ENCODE results near the gene OOSP4B. TPM values are rescaled to one million over a fixed set of nuclear protein-coding genes. Genes with fewer than 3 reads are reported as not detected.
"Not testable (repeated sequence)": the region's sequence is repeated elsewhere in the genome, so short reads cannot be mapped to it uniquely, and the experiment has no call there.

Gene OOSP4B
- total and polyA plus RNA-seq, 2 experiments from 2014 or later = not detected

DNA sequence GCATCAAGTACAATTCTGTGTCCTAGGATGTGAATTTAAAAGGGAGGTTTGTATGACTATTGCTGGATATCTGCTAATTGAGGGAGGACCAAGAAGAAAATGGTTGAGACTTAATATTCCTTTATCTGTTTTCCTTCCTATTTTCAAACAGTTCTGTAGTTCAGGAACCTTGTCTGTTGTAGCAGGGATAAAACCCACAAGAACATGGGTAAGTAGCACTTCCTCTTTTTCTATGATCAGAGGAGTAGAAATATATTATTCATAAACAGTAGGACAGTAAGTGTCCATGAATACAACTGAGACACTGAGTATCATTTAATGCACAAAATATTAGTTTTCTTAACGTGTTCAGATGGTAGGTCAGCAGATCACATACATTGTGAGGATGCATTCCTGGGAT is 47.1 kb downstream of the OOSP4B start:
- no peaks in the 10 kb centered on the region for H3K27me3 ChIP-seq
- H3K4me3 ChIP-seq = no peak overlapping the region
- no peaks in the 10 kb centered on the region for H3K79me2 ChIP-seq
- H2AFZ ChIP-seq = no peak overlapping the region
- no peak overlapping the region for H3K4me2 ChIP-seq
- H4K20me1 ChIP-seq (ENCODE audit: insufficient read depth, poor library complexity, severe bottlenecking) = no peaks in the 10 kb centered on the region
- H3K9me3 ChIP-seq (ENCODE audit: low read depth) = no peaks in the 10 kb centered on the region
- TF ChIP-seq EZH2phosphoT487 (IDR thresholded peaks at IDR 0.05; ENCODE audit: low read depth, severe bottlenecking, unreplicated experiment) = no peak
- TF ChIP-seq, protein P1, sequence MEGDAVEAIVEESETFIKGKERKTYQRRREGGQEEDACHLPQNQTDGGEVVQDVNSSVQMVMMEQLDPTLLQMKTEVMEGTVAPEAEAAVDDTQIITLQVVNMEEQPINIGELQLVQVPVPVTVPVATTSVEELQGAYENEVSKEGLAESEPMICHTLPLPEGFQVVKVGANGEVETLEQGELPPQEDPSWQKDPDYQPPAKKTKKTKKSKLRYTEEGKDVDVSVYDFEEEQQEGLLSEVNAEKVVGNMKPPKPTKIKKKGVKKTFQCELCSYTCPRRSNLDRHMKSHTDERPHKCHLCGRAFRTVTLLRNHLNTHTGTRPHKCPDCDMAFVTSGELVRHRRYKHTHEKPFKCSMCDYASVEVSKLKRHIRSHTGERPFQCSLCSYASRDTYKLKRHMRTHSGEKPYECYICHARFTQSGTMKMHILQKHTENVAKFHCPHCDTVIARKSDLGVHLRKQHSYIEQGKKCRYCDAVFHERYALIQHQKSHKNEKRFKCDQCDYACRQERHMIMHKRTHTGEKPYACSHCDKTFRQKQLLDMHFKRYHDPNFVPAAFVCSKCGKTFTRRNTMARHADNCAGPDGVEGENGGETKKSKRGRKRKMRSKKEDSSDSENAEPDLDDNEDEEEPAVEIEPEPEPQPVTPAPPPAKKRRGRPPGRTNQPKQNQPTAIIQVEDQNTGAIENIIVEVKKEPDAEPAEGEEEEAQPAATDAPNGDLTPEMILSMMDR (IDR thresholded peaks at IDR 0.05; ENCODE audit: poor library complexity) = no peak
- no peak for TF ChIP-seq EZH2 (IDR thresholded peaks at IDR 0.05; ENCODE audit: borderline replicate concordance)
- no peak overlapping the region for H3K27ac ChIP-seq
- no peaks in the 10 kb centered on the region for H3K4me1 ChIP-seq (ENCODE audit: insufficient read depth)
- no peaks in the 10 kb centered on the region for H3K9me2 ChIP-seq (replicated peaks; ENCODE audit: insufficient read depth)
- no peaks in the 10 kb centered on the region for H3K36me3 ChIP-seq (replicated peaks; ENCODE audit: insufficient read depth, low read depth)
- WGBS (ENCODE audit: low lambda C conversion rate, missing lambda C conversion rate) = 50% methylated on average over 1 of the region's 1 CpG
- no peak for DNase-seq (ENCODE audit: low spot score)

DNA sequence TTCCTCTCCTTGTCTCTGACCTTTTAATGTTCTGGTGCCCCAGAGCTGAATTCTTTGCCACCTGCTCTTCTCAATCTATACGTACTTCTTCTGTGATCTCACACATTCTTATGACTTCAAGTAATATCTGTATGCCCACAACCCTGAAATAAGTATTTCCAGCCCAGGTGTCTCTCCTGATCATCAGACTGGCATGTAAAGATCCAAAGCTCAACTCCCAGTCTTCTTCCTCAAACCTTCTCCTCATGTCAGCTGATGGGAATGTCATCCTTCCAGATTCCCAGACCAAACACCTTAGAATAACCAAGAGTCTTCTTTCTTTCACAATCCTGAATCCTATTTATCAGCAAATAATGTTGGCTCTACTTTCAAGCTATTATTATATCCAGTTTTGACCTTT is 48.8 kb downstream of the OOSP4B start:
- Histone ChIP-seq H3K4me3 (no peak overlapping the region), H3K27ac (no peak overlapping the region), H3K9me3 (ENCODE audit: low read depth) (no peaks in the 10 kb centered on the region), H2AFZ (no peak overlapping the region), H3K4me1 (ENCODE audit: insufficient read depth) (no peaks in the 10 kb centered on the region), H3K4me2 (no peak overlapping the region), H4K20me1 (ENCODE audit: insufficient read depth, poor library complexity, severe bottlenecking) (no peaks in the 10 kb centered on the region), H3K27me3 (no peaks in the 10 kb centered on the region), H3K79me2 (no peaks in the 10 kb centered on the region), H3K36me3 (replicated peaks; ENCODE audit: insufficient read depth, low read depth) (no peaks in the 10 kb centered on the region), H3K9me2 (replicated peaks; ENCODE audit: insufficient read depth) (no peaks in the 10 kb centered on the region)
- 95% methylated on average over 1 of the region's 1 CpG for WGBS (ENCODE audit: low lambda C conversion rate, missing lambda C conversion rate)
- TF ChIP-seq EZH2phosphoT487 (IDR thresholded peaks at IDR 0.05; ENCODE audit: low read depth, severe bottlenecking, unreplicated experiment) (no peak), EZH2 (IDR thresholded peaks at IDR 0.05; ENCODE audit: borderline replicate concordance) (no peak)
- TF ChIP-seq, protein P1 (IDR thresholded peaks at IDR 0.05; ENCODE audit: poor library complexity) = no peak
- DNase-seq (ENCODE audit: low spot score) = no peak

DNA sequence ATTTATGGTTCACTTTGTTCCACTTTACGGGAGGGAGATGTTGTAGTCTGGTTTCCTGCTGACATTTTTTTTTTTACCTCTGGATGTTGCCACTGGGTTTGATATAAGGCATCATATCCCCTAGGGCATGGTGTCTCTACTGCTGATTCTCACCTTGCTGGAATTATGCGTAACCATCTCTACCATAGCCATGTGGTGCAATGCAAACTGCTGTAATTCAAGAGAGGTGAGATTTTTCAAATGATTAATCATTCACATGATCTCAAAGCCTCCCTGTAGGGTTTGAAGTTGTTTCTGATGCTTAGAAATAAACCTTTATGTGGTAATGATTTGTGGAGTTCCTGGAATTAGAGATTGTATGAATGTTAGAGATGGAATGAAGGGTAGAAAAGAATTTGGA is 52.5 kb downstream of the OOSP4B start:
- Histone ChIP-seq H3K36me3 (replicated peaks; ENCODE audit: insufficient read depth, low read depth) (no peaks in the 10 kb centered on the region), H3K4me3 (no peak overlapping the region), H3K9me2 (replicated peaks; ENCODE audit: insufficient read depth) (no peaks in the 10 kb centered on the region), H4K20me1 (ENCODE audit: insufficient read depth, poor library complexity, severe bottlenecking) (no peaks in the 10 kb centered on the region), H2AFZ (no peak overlapping the region), H3K4me1 (ENCODE audit: insufficient read depth) (no peaks in the 10 kb centered on the region), H3K27ac (no peak overlapping the region), H3K9me3 (ENCODE audit: low read depth) (no peaks in the 10 kb centered on the region), H3K4me2 (no peak overlapping the region), H3K27me3 (no peaks in the 10 kb centered on the region), H3K79me2 (no peaks in the 10 kb centered on the region)
- TF ChIP-seq EZH2 (IDR thresholded peaks at IDR 0.05; ENCODE audit: borderline replicate concordance) (no peak), EZH2phosphoT487 (IDR thresholded peaks at IDR 0.05; ENCODE audit: low read depth, severe bottlenecking, unreplicated experiment) (no peak)
- TF ChIP-seq, protein P1 (IDR thresholded peaks at IDR 0.05; ENCODE audit: poor library complexity) = no peak
- 73% methylated on average over 2 of the region's 2 CpGs for WGBS (ENCODE audit: low lambda C conversion rate, missing lambda C conversion rate)
- DNase-seq (ENCODE audit: low spot score) = no peak

DNA sequence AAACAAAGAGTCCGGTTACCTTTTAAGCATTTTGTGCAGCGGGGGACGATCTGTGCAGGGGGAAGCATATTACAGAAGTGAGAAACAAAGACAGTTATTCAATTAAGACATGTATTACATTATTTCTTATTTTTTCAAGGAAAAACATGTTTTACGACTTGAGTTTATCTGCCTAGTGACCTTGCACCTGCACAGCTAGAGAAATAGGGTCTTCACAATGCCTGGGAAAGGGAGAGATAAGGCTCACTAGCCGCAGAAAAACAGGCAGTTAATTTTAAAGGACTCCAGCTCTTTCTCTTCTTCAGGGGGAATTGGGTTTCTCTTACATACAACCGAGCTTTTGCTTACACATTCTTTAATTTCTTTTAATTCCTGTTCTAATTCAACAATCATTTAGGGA is 54.7 kb downstream of the OOSP4B start:
- H3K36me3 ChIP-seq (replicated peaks; ENCODE audit: insufficient read depth, low read depth); DNase-seq (ENCODE audit: low spot score); H3K9me2 ChIP-seq (replicated peaks; ENCODE audit: insufficient read depth); H3K9me3 ChIP-seq (ENCODE audit: low read depth); H3K4me3 ChIP-seq; H3K4me1 ChIP-seq (ENCODE audit: insufficient read depth); H3K4me2 ChIP-seq; H2AFZ ChIP-seq; H3K27me3 ChIP-seq; H4K20me1 ChIP-seq (ENCODE audit: insufficient read depth, poor library complexity, severe bottlenecking); H3K79me2 ChIP-seq; H3K27ac ChIP-seq: not testable (repeated sequence)
- 74% methylated on average over 6 of the region's 6 CpGs for WGBS (ENCODE audit: low lambda C conversion rate, missing lambda C conversion rate)
